MM.1S (cell line): Measurements from ENCODE around the gene MROH7.

Source experiments
- EZH2 ChIP-seq: fragments of 300-600 bp; sonication (generic); optimal IDR thresholded peaks from 2 replicates; pipeline ENCODE3; 2017; ENCODE audit warnings: low read depth, mild to moderate bottlenecking, antibody characterized with exemption, low read length, mixed read lengths
- EZH2phosphoT487 ChIP-seq: fragments of 300-600 bp; sonication (generic); IDR thresholded peaks from 2 replicates; pipeline ENCODE4 v1.6.1; 2018; ENCODE audit warnings: antibody characterized with exemption, low read length
- TF ChIP-seq, protein P1 (sequence below): fragments of 300-600 bp; sonication (generic); IDR thresholded peaks from 2 replicates; pipeline ENCODE4 v1.5.1; 2016; ENCODE audit warnings: antibody characterized with exemption, low read length, mixed read lengths

DNA sequence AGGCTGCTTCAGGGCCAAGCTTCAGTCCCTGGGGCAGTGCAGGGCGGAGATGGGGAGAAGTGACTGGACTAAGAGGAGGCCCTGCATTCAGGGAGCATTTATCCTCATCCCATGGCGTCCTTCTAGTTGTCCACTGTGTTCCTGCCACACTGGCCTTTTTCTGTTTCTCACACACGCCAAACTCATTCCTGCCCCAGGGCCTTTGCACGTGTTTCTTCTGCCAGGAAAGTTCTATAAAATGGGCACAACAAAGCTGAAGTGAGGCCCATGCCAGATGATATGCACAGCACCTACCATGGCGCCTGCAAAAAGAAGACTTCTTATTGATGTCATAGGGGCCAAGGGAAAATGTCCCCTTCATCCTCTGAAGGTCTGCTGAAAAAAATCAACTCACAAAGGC is 24.3 kb downstream of the MROH7 start:
- TF ChIP-seq, protein P1, sequence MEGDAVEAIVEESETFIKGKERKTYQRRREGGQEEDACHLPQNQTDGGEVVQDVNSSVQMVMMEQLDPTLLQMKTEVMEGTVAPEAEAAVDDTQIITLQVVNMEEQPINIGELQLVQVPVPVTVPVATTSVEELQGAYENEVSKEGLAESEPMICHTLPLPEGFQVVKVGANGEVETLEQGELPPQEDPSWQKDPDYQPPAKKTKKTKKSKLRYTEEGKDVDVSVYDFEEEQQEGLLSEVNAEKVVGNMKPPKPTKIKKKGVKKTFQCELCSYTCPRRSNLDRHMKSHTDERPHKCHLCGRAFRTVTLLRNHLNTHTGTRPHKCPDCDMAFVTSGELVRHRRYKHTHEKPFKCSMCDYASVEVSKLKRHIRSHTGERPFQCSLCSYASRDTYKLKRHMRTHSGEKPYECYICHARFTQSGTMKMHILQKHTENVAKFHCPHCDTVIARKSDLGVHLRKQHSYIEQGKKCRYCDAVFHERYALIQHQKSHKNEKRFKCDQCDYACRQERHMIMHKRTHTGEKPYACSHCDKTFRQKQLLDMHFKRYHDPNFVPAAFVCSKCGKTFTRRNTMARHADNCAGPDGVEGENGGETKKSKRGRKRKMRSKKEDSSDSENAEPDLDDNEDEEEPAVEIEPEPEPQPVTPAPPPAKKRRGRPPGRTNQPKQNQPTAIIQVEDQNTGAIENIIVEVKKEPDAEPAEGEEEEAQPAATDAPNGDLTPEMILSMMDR, result no peak
- TF ChIP-seq EZH2, result no peak
- no peak for TF ChIP-seq EZH2phosphoT487
